ENCODE measurements around the gene RBM14.
"Not testable (repeated sequence)": the region's sequence is repeated elsewhere in the genome, so short reads cannot be mapped to it uniquely, and the experiment has no call there.

Gene RBM14

GRCh38 chr11:66632952-66633351 is 16.5 kb downstream of the RBM14 start:
- DNase-seq (ENCODE audit: low spot score), result no peak

- DNase-seq (ENCODE audit: low spot score), result no peak
Observed at GRCh38 chr11:66636411-66636810, 20.0 kb downstream of the RBM14 start.

GRCh38 chr11:66637557-66638176 is 21.2 kb downstream of the RBM14 start:
- no peak for DNase-seq (ENCODE audit: low spot score)

GRCh38 chr11:66638177-66639065 is 22.0 kb downstream of the RBM14 start, which contains the start of gene RBM4:
RBM4 (plus strand) TSS chr11:66638703; CDS start chr11:66639712, 1,009 bp downstream.
- peak; percentile 95 for DNase-seq (ENCODE audit: low spot score)

- no peak for DNase-seq (ENCODE audit: low spot score)
Observed at GRCh38 chr11:66639066-66639813, 22.8 kb downstream of the RBM14 start.

GRCh38 chr11:66639814-66640340 is 23.4 kb downstream of the RBM14 start:
- DNase-seq (ENCODE audit: low spot score), result not testable (repeated sequence)

GRCh38 chr11:66641834-66642233 is 25.4 kb downstream of the RBM14 start:
- no peak for DNase-seq (ENCODE audit: low spot score)

GRCh38 chr11:66643745-66644437 is 27.5 kb downstream of the RBM14 start:
- no peak for DNase-seq (ENCODE audit: low spot score)

GRCh38 chr11:66646828-66647227 is 30.4 kb downstream of the RBM14 start:
- no peak for DNase-seq (ENCODE audit: low spot score)

GRCh38 chr11:66649903-66650302 is 33.5 kb downstream of the RBM14 start:
- DNase-seq (ENCODE audit: low spot score), result no peak

- no peak for DNase-seq (ENCODE audit: low spot score)
Observed at GRCh38 chr11:66651016-66651415, 34.6 kb downstream of the RBM14 start.

GRCh38 chr11:66652651-66653050 is 36.2 kb downstream of the RBM14 start:
- no peak for DNase-seq (ENCODE audit: low spot score)

- no peak for DNase-seq (ENCODE audit: low spot score)
Observed at GRCh38 chr11:66653123-66653522, 36.7 kb downstream of the RBM14 start.

- DNase-seq (ENCODE audit: low spot score), result no peak
Observed at GRCh38 chr11:66659763-66660162, 43.3 kb downstream of the RBM14 start.

GRCh38 chr11:66663741-66664296 is 47.4 kb downstream of the RBM14 start:
- no peak for DNase-seq (ENCODE audit: low spot score)

GRCh38 chr11:66665369-66665768 is 48.9 kb downstream of the RBM14 start:
- DNase-seq (ENCODE audit: low spot score), result no peak

- DNase-seq (ENCODE audit: low spot score), result no peak
Observed at GRCh38 chr11:66670816-66671215, 54.4 kb downstream of the RBM14 start.

- DNase-seq (ENCODE audit: low spot score), result no peak
Observed at GRCh38 chr11:66674964-66675602, 58.7 kb downstream of the RBM14 start.

GRCh38 chr11:66676282-66676919 is 60.0 kb downstream of the RBM14 start:
- no peak for DNase-seq (ENCODE audit: low spot score)

Data from left forelimb (tissue), 1 donor.